Ovary (tissue), 3 donors: Measurements from ENCODE around the gene NCK2.

ENCODE experiments used
- CTCF ChIP-seq, 3 donors: fragments of 450-650 bp in 2 of 3; fragments of 200-600 bp in 1 of 3; IDR thresholded peaks; one replicate each; pipeline versions ENCODE4 v1.5.1 to v1.8.0; 2016 to 2022; ENCODE audit warnings: antibody characterized with exemption in 3 of 3, mild to moderate bottlenecking in 1 of 3
- EP300 ChIP-seq: sonication (generic); formaldehyde crosslinking; IDR thresholded peaks from one replicate; pipeline ENCODE4 v1.6.1; 2017; ENCODE audit warnings: antibody characterized with exemption
- POLR2A ChIP-seq: fragments of 450-650 bp; IDR thresholded peaks from one replicate; pipeline ENCODE4 v1.6.1; 2017; ENCODE audit warnings: antibody characterized with exemption, mild to moderate bottlenecking, moderate library complexity
- donor health status: DM: no; HTN: no; CAD: no.

GRCh38 chr2:105782123-105782522, 37.4 kb downstream of the NCK2 start:
- TF ChIP-seq CTCF (IDR thresholded peaks at IDR 0.05) (no peak), POLR2A (no peak), EP300 (no peak)
